ENCODE measurements around the gene REXO5.

DNA sequence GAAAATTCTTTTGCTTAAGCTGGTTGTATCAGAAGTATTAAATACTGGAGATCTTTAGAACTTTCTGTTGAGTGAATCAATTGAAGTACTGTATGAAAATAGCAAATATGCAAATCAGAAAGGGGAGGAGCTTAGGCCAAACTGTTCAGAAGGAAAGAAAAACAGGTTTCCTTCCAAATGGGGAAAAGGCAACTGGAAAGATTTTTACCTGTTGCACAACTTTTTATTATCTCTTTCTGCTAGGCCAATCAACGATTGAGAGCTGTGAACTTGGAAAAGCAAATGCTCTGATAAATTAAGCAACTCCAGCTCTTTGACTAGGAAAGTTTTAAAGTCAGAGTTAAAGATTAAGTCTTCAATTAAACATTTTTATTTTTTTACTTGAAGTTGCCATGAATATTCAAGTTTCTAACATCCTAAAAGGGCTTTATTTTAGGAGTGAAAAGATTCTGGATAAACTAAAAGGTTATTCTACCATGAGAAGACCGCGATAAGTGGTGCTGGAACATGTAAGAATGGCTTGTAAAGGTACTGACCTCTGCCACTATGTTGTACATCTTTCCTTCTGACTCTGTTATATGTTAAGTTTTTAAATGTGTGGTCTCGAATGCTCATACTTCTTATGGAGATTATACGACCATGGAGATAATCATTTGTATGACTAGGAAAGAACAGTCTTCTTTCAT is 77.4 kb downstream of the REXO5 start:
- TF ChIP-seq, protein P1, sequence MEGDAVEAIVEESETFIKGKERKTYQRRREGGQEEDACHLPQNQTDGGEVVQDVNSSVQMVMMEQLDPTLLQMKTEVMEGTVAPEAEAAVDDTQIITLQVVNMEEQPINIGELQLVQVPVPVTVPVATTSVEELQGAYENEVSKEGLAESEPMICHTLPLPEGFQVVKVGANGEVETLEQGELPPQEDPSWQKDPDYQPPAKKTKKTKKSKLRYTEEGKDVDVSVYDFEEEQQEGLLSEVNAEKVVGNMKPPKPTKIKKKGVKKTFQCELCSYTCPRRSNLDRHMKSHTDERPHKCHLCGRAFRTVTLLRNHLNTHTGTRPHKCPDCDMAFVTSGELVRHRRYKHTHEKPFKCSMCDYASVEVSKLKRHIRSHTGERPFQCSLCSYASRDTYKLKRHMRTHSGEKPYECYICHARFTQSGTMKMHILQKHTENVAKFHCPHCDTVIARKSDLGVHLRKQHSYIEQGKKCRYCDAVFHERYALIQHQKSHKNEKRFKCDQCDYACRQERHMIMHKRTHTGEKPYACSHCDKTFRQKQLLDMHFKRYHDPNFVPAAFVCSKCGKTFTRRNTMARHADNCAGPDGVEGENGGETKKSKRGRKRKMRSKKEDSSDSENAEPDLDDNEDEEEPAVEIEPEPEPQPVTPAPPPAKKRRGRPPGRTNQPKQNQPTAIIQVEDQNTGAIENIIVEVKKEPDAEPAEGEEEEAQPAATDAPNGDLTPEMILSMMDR (IDR thresholded peaks at IDR 0.05) = no peak
- TF ChIP-seq EP300 (IDR thresholded peaks at IDR 0.05) = no peak
- TF ChIP-seq POLR2A (IDR thresholded peaks at IDR 0.05) = no peak

Data from ovary (tissue), 3 donors.